HepG2 (cell line): ENCODE measurements around the gene HES6. TPM values are rescaled to one million over a fixed set of nuclear protein-coding genes. Genes with fewer than 3 reads are reported as not detected.
A peak's percentile ranks its signal among the peaks of the same experiment; 100 is the strongest.

Experiments used
- EZH2 ChIP-seq: conservative IDR thresholded peaks from 2 replicates; pipeline ENCODE4 v1.6.1; 2012; ENCODE audit warnings: mild to moderate bottlenecking, low read depth, low read length, moderate library complexity
- GMEB2 ChIP-seq: IDR thresholded peaks from 2 replicates; pipeline ENCODE4 v1.6.1; 2016; ENCODE audit warnings: missing biosample characterization, missing genetic modification reagents, low read depth
- MIXL1 ChIP-seq: IDR thresholded peaks from 2 replicates; pipeline ENCODE4 v1.6.1; 2016
- PAF1 ChIP-seq: IDR thresholded peaks from 2 replicates; pipeline ENCODE4 v1.6.1; 2016; ENCODE audit warnings: missing genetic modification reagents, missing compliant biosample characterization
- PCBP1 ChIP-seq: fragments of 200-400 bp; formaldehyde crosslinking; IDR thresholded peaks from 2 replicates; pipeline ENCODE4 v1.6.1; 2017; ENCODE audit warnings: mild to moderate bottlenecking, low read depth, low read length, borderline replicate concordance
- TFDP1 ChIP-seq: IDR thresholded peaks from 2 replicates; pipeline ENCODE4 v1.6.1; 2016; ENCODE audit warnings: missing compliant biosample characterization, missing genetic modification reagents, borderline replicate concordance
- TIGD3 ChIP-seq: sonication (generic); formaldehyde crosslinking; IDR thresholded peaks from 2 replicates; pipeline ENCODE4 v1.5.1; 2020; ENCODE audit warnings: mild to moderate bottlenecking, missing genetic modification reagents, borderline replicate concordance
- ZBTB14 ChIP-seq: sonication (generic); formaldehyde crosslinking; IDR thresholded peaks from 2 replicates; pipeline ENCODE4 v1.4.0; 2020; ENCODE audit warnings: missing genetic modification reagents
- ZBTB7B ChIP-seq: sonication (generic); formaldehyde crosslinking; IDR thresholded peaks from 2 replicates; pipeline ENCODE4 v1.4.0; 2020; ENCODE audit warnings: missing genetic modification reagents
- ZNF205 ChIP-seq: IDR thresholded peaks from 2 replicates; pipeline ENCODE4 v1.6.1; 2018; ENCODE audit warnings: missing biosample characterization, missing genetic modification reagents
- ZNF256 ChIP-seq: sonication (generic); formaldehyde crosslinking; conservative IDR thresholded peaks from 2 replicates; pipeline ENCODE4 v1.4.0; 2020; ENCODE audit warnings: missing genetic modification reagents
- ZNF318 ChIP-seq: sonication (generic); formaldehyde crosslinking; IDR thresholded peaks from 2 replicates; pipeline ENCODE4 v1.4.0; 2020; ENCODE audit warnings: mild to moderate bottlenecking, missing genetic modification reagents
- ZNF629 ChIP-seq: sonication (generic); formaldehyde crosslinking; conservative IDR thresholded peaks from 2 replicates; pipeline ENCODE4 v1.5.0; 2020; ENCODE audit warnings: missing genetic modification reagents
- ZNF749 ChIP-seq: sonication (generic); formaldehyde crosslinking; IDR thresholded peaks from 2 replicates; pipeline ENCODE4 v1.8.0; 2022; ENCODE audit warnings: mild to moderate bottlenecking, missing genetic modification reagents, moderate library complexity, borderline replicate concordance
- ZSCAN30 ChIP-seq: sonication (generic); formaldehyde crosslinking; IDR thresholded peaks from 2 replicates; pipeline ENCODE4 v1.5.0; 2020; ENCODE audit warnings: mild to moderate bottlenecking, missing genetic modification reagents
- polyA plus RNA-seq, 8 experiments: library from polyadenylated mRNA; depleted of rRNA in 3 of 8; stranded (reverse) in 7 of 8; unstranded in 1 of 8; fragments of >200 nt; fragmentation: Illumina TruSeq in 4 of 8; extraction: Trizol in 4 of 8; gene quantifications; 2 replicates each; pipeline versions ENCODE4 v1.2.1 to v1.2.3, GENCODE V29; 2011 to 2016; ENCODE audit warnings: low read depth in 4 of 8, missing spikeins in 1 of 8, mixed read lengths in 1 of 8; ENCODE audit not compliant: insufficient read depth in 1 of 8
- total RNA-seq, 5 experiments: library from RNA; depleted of rRNA; stranded (reverse); fragments of >200 nt; fragmentation: Illumina TruSeq; extraction: Trizol; gene quantifications; 2 replicates each; pipeline ENCODE4 v1.2.3, GENCODE V29; 2016; ENCODE audit warnings: low read depth in 1 of 5

HES6 gene
- total and polyA plus RNA-seq, 2 of the 13 experiments (the other 11 are each of a cell fraction or from before 2014, with no cell fraction given): 19.5 to 82.8 TPM

GRCh38 chr2:238288650-238289573 lies 49.1 kb upstream of the HES6 start (continued):
- peak; percentile 79 for TF ChIP-seq GMEB2 (CRISPR knock-in tag)
- peak; percentile 78 for TF ChIP-seq ZBTB7B
- no peak for TF ChIP-seq PAF1 (CRISPR knock-in tag)
- no peak for TF ChIP-seq ZNF318 (CRISPR knock-in tag)
- TF ChIP-seq ZNF256 (CRISPR knock-in tag): no peak
- TF ChIP-seq TIGD3 (CRISPR knock-in tag): 0 out of 2 replicates have a peak, but pooled peaks have one; percentile 13
- TF ChIP-seq ZNF629 (CRISPR knock-in tag): no peak
- 0 out of 2 replicates have a peak, but pooled peaks have one; percentile 19 for TF ChIP-seq PCBP1
- TF ChIP-seq ZBTB14 (CRISPR knock-in tag): peak; percentile 84; the same call in 1 of the 2 replicates
- TF ChIP-seq EZH2: no peak
- no peak for TF ChIP-seq ZSCAN30 (CRISPR knock-in tag)
- TF ChIP-seq MIXL1: no peak
- TF ChIP-seq TFDP1 (CRISPR knock-in tag): peak; percentile 89; the same call in 1 of the 2 replicates
- TF ChIP-seq ZNF205 (CRISPR knock-in tag): no peak
- TF ChIP-seq ZNF749 (CRISPR knock-in tag): no peak; the same call in 1 of the 2 replicates
